GM13977 (cell line): ENCODE measurements around the gene SESTD1.

Experiments
- DNase-seq: peaks from one replicate; pipeline ENCODE4 v3.0.0; 2012; ENCODE audit warnings: low spot score
- CTCF ChIP-seq: IDR thresholded peaks from 2 replicates; pipeline ENCODE4 v1.5.1; 2012; ENCODE audit warnings: mild to moderate bottlenecking, control low read depth; ENCODE audit not compliant: insufficient read depth; ENCODE audit errors: extremely low read depth, missing control alignments
- in situ Hi-C: fragments of 300-500 bp; cut with MboI; formaldehyde crosslinking; loops from one replicate; pipeline ENCODE4 v1.12.0; 2022; ENCODE audit warnings: low sequenced_read_pairs, low pct_unique_long_range_greater_than_20kb, mixed read lengths, inconsistent platforms; ENCODE audit not compliant: unreplicated experiment

The SESTD1 gene

GRCh38 chr2:179277429-179278196, 13.0 kb upstream of the SESTD1 start:
- no peak for TF ChIP-seq CTCF
- in situ Hi-C loops = no loop called here
- no peak for DNase-seq

GRCh38 chr2:179275253-179276012, 10.8 kb upstream of the SESTD1 start:
- in situ Hi-C loops = no loop called here
- DNase-seq = no peak
- no peak for TF ChIP-seq CTCF

- in situ Hi-C loops = no loop called here
- no peak for TF ChIP-seq CTCF
- DNase-seq = no peak
These were observed 10.1 kb upstream of the SESTD1 start for GRCh38 chr2:179274749-179275148.

GRCh38 chr2:179273461-179273962, 8.9 kb upstream of the SESTD1 start:
- TF ChIP-seq CTCF = no peak
- no peak for DNase-seq
- in situ Hi-C loops = no loop called here

GRCh38 chr2:179272406-179273192, 8.0 kb upstream of the SESTD1 start:
- no peak for DNase-seq
- in situ Hi-C loops = no loop called here
- no peak for TF ChIP-seq CTCF

GRCh38 chr2:179270689-179271088, 6.1 kb upstream of the SESTD1 start:
- TF ChIP-seq CTCF = no peak
- in situ Hi-C loops = no loop called here
- no peak for DNase-seq
